Glutamatergic neuron (in vitro differentiated cells): ENCODE data around the gene ACTL9. TPM values are rescaled to one million over a fixed set of nuclear protein-coding genes. Genes with fewer than 3 reads are reported as not detected.

ENCODE experiments used
- total RNA-seq: library from RNA; stranded (reverse); fragmentation: NEBNext Ultra II Directional; extraction: Animal tissue kit (Norgen Biotek cat#: 25700); gene quantifications from one replicate; pipeline ENCODE4 v1.2.1, GENCODE V29; 2021; ENCODE audit not compliant: unreplicated experiment

Gene ACTL9
- total RNA-seq, 1 donor from 2014 or later: not detected

Other genes starting within 250 kb of the ACTL9 start
- 0.49 TPM for gene PRAM1, start 196.2 kb downstream of the ACTL9 start, total RNA-seq
- gene ZNF414, start 184.6 kb downstream of the ACTL9 start, total RNA-seq: 27.2 TPM
- 0.10 TPM for gene MYO1F, start 121.4 kb downstream of the ACTL9 start, total RNA-seq
- 87.6 TPM for gene ADAMTS10, start 88.1 kb downstream of the ACTL9 start, total RNA-seq
- not detected for gene NFILZ, start 68.2 kb downstream of the ACTL9 start, total RNA-seq
- gene OR2Z1, start 22.8 kb upstream of the ACTL9 start, total RNA-seq: not detected
- gene ZNF558, start 133.5 kb upstream of the ACTL9 start, total RNA-seq: 11.7 TPM
- gene MBD3L1, start 133.6 kb upstream of the ACTL9 start, total RNA-seq: not detected